ENCODE data around the gene GNAQ.

Gene GNAQ

DNA sequence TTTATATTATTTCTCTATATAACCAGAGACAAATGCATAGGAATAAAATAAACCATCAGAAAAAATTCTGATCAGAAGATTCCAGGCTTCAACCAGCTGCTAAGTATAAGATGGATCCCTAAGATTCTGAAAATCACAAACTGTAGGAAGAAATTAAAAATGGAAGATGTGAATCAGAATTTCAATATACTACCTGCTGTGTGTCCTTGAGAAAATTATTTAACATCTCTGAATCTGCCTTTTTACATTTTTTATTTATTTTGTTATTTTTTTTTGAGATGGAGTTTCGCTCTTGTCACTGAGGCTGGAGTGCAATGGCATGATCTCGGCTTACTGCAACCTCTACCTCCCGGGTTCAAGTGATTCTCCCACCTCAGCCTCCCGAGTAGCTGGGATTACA, 187.2 kb downstream of the GNAQ start:
- DNase-seq (ENCODE audit: low read depth in 2 of 2) = no peak

DNA sequence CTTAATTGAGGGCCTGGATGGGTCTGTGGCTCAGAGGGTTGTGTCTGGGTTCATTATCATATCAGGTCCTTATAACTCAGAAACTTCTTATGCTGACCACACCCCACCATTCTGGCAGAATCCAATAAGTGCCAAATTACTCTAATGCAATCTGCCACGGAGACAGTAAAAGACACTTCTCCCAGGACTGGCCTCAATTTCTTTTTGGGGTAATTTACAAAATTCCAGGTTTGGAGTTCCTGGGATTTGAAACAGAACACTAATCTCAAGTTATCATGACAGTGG, 187.8 kb downstream of the GNAQ start:
- DNase-seq (ENCODE audit: low read depth in 2 of 2) = no peak

- DNase-seq (ENCODE audit: low read depth in 2 of 2) = no peak
Measured at GRCh38 chr9:77843076-77843870, 188.3 kb downstream of the GNAQ start.

- no peak for DNase-seq (ENCODE audit: low read depth in 2 of 2)
Measured at GRCh38 chr9:77841739-77842386, 189.7 kb downstream of the GNAQ start.

- peak; percentile 47 to 48 for DNase-seq (ENCODE audit: low read depth in 2 of 2)
Measured at GRCh38 chr9:77839459-77840140, 192.0 kb downstream of the GNAQ start.

- no peak for DNase-seq (ENCODE audit: low read depth in 2 of 2)
Measured at GRCh38 chr9:77838986-77839385, 192.6 kb downstream of the GNAQ start.

GRCh38 chr9:77834898-77835488, 196.6 kb downstream of the GNAQ start:
- no peak for DNase-seq (ENCODE audit: low read depth in 2 of 2)

GRCh38 chr9:77833561-77834429, 197.8 kb downstream of the GNAQ start:
- peak; percentile 35 to 42 for DNase-seq (ENCODE audit: low read depth in 2 of 2)

DNA sequence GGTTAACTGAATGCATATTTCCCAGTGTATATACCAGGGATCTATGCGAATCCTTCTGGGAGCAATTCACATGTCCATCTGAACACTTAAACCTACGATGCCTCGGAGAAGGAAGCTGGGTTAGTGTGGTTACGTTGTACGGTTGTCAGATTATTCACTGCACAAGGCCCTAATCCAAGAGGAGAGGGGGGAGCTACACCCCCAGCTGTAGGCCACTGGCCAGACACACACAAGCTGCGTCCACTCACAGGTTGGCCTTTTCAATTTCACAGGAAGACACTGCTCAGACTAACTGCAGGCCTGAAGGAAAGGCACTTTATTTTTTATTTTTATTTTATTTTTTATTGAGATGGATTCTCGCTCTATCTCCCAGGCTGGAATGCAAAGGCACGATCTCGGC, 199.0 kb downstream of the GNAQ start:
- DNase-seq (ENCODE audit: low read depth in 2 of 2) = no peak

DNA sequence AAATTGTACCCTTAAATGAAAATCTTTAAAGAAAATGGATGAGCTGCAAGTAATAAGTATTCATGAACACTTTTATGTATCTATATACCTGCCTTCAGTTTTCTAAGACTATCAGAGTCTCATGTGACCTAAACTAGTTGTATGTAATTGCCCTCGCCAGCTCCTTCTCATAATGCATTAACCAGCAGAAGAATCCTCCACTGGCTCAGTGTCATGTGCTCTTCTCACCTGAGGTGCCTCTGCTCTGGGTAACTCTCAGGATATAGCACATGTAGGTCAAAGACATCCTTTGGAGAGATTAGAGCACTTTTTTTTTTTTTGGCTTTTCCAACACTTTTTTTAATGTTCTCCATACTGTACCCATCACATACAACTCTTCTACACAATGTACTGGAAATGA, 199.8 kb downstream of the GNAQ start:
- DNase-seq (ENCODE audit: low read depth in 2 of 2) = no peak

DNA sequence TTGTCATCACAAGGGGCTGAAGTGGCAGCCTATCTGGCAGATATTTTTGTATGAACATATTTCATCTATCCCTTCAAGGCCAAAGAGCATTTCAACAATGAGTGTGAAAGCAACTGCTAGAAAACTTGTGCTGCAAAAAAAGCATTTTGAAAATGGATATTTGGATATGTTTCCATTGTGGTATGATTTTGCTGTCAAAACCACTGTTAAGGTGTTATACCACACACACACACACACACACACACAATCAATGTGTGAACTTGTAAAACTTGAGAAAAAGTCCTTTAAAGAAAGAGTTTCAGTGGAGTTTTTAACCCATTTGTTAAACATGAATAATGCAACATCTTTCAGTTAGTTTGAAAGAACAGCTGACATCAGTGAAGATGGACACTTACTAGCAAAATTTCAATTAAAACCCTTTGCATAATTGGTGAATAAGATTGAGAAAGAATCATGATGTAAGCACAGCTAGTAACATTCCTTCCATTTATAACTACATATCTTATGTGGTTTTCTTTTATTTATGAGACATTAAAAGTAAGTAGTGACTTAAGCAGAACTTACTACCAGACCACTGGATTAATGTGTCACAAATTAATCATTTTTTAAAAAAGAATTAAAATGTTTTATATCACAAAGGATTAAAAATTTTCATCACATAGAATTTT, 200.9 kb downstream of the GNAQ start:
- DNase-seq (ENCODE audit: low read depth in 2 of 2) = peak; percentile 37 to 53

DNA sequence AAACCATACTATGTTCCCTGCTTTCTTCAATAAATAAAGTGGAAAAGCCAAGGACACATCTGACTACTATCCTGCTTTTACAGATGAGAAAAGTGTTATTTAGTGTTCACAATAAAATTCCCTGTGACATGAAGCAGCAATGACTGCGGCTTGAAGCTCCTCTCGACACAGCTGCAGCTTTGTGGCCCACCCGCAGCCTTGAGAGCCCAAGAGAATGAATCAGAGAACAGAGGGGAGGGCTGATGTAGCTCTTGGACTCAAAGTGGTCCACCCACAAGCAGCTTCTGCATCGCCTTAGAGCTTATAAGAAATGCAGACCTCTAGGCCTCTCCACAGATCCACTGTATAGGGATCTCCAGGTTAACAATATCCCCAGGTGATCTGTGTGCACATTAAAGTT, 202.2 kb downstream of the GNAQ start:
- DNase-seq (ENCODE audit: low read depth in 2 of 2) = no peak

GRCh38 chr9:77827104-77827784, 204.4 kb downstream of the GNAQ start:
- DNase-seq (ENCODE audit: low read depth in 2 of 2) = no peak

DNA sequence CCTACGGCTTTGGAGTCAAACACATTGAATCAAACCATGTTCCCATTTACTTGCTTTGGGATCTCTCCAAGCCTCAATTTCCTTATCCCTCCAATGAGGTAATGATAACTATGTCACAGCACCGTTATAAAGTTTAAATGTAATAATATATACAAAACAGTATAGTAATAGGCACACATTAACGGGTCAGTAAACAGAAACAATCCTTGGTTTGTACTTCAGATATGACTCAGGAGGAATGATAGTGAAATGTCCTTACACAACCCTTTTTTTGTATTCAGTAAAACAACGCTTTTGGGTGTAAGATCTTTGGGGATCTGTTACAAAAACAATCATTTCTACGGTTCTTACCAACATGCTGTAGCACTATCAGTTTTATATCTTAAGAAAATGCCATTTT, 205.0 kb downstream of the GNAQ start:
- DNase-seq (ENCODE audit: low read depth in 2 of 2) = no peak

GRCh38 chr9:77826116-77826515, 205.5 kb downstream of the GNAQ start:
- no peak for DNase-seq (ENCODE audit: low read depth in 2 of 2)

DNA sequence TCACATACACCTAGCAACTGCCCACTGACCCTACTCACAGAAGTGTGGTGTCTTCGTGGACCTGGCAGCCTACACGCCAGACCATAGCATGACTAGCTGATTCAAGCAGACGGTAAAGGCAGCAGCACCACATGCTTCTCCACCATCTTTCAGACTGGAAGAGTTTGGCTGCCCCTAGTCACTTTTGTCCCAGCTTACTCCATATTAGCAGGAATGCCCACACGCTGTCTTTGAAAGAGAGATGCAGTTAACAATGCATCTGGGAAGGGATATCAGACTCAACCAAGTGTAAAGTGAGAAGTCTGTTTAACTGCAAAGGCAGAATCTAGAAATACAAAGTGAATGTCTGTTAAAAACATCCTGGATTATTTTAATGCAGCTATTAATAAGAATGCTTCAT, 206.2 kb downstream of the GNAQ start:
- DNase-seq (ENCODE audit: low read depth in 2 of 2) = no peak

- DNase-seq (ENCODE audit: low read depth in 2 of 2) = peak in 1 of 2 experiments; percentile 40
Measured at GRCh38 chr9:77820293-77820954, 211.2 kb downstream of the GNAQ start.

DNA sequence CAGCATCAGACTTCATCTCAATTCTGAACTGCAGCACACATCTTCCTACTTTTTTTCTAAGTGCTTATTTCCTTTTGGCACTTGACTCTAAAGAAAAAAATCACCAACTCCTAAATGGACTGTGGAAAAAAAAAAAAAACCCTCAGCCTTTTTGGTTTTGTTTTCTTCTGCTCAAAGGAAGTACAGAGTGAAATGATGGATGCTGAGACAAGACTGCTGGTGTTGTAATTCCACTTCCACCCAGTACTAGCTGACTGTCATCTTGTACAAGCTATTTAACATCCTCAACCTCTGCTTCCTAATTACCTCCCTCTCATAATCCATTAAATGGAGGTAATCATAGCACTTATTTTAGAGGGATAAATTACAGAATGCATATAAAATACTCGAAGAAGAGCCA, 212.0 kb downstream of the GNAQ start:
- no peak for DNase-seq (ENCODE audit: low read depth in 2 of 2)

DNA sequence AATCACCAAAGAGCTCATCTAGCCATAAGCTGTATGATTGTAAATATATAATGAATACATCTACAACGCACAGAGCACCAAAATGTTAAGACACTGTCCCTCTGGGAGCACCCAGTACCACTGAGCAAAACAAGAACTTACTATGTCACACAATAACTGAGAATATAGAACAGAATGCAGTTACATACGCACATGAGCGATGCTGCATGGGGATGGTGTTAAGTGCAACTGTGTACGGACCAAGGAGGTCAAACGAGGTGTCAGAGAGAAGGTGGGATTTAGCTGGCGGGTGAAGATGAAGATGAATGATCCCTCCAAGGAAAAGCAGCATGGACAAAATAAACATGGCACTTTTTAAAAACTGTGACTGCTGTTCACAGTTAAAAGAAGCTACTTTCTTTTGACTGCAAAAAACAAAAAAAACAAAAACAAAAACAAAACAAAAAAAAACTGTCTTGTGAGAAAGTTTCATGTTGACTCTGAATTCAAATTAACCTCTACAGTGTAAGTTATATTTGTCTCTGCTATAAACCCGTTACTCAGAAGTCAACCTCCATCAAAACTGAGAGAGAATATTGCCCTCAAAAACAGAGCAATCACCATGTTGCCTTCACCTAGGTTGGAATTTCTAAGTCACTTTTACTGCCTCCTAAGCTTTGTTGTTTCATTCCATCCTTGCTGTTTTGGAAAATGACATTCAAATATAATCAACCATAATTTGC, 213.9 kb downstream of the GNAQ start:
- DNase-seq (ENCODE audit: low read depth in 2 of 2) = no peak

Measured in fibroblast of skin of left quadriceps (primary cell).